Measurements from ENCODE around the gene DTD1.

The DTD1 gene

DNA sequence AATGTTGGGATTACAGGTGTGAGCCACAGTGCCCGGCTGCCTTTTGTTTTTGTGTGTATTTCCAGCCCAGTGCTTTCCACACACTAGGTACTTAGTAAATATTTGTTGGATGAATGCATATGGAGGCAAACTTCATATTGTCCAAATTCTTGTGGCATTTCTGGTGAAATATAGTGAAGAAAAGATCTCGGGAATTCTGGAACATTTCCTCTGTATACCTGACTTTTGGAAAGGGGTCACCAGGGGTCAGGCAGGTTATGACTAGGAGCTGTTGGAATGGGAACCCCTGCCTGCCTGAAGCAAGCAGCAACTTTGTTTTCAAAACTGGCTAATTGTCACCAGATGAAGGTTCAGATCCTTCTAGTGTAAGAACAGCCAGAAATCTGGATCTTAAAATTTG lies 213.7 kb downstream of the DTD1 start:
- no peak for DNase-seq (ENCODE audit: low spot score)
- TF ChIP-seq CTCF (IDR thresholded peaks at IDR 0.05; ENCODE audit: extremely low read depth, insufficient read depth, missing control alignments) = no peak
- in situ Hi-C loops (cut with MboI; ENCODE audit: low pct_unique_long_range_greater_than_20kb, low sequenced_read_pairs, unreplicated experiment) = no loop called here

DNA sequence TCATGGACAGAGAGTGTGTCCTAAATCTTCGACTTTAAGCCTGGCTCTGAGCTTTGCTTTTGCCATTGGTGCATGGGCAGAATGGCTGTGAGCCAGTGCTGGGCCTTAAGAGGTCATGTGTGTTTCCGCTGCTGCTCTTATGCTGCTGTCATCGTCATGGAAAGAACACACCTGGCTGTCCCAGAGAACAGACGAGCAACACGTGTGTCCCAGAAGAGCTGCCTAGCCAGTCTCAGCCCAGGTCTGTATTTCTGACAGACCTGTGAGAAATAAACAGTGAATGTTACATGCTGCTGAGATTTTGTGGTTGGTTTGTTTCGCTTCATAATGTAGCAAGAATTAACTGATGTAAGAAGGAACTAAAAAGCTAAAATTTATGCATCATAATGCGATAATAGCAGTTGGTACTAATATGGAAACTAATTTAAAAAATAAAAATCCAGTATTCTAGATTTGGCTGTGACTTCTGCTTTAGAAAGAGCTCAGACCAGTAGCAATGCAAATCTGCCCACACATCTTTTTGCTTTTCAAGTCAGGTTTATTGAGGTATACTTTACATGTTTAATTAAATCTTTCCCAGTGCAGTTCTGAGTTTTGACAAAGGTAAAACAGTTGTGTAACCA lies 214.3 kb downstream of the DTD1 start:
- peak; percentile 47 for DNase-seq (ENCODE audit: low spot score)
- TF ChIP-seq CTCF (IDR thresholded peaks at IDR 0.05; ENCODE audit: extremely low read depth, insufficient read depth, missing control alignments) = no peak
- in situ Hi-C loops (cut with MboI; ENCODE audit: low pct_unique_long_range_greater_than_20kb, low sequenced_read_pairs, unreplicated experiment) = no loop called here

DNA sequence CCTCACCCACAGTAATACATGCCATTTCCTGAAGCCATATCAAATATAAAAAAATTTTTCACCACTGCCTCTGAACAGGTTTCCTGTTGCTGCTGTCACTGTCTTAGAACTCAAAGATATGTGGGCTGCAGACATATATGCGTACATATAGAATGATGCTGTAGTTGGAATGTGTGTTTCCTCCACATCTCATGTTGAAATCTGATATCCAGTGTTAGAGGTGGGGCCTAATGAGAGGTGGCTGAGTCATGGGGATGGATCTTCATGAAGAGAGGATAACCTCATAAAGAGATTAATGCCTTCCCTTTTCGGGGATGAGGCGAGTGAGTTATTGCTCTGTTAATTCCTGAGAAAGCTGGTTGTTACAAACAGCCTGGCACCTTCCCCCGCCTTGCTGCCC lies 218.0 kb downstream of the DTD1 start:
- in situ Hi-C loops (cut with MboI; ENCODE audit: low pct_unique_long_range_greater_than_20kb, low sequenced_read_pairs, unreplicated experiment) = no loop called here

GRCh38 chr20:18808712-18809111 lies 220.9 kb downstream of the DTD1 start:
- no peak for DNase-seq (ENCODE audit: low spot score)
- in situ Hi-C loops (cut with MboI; ENCODE audit: low pct_unique_long_range_greater_than_20kb, low sequenced_read_pairs, unreplicated experiment) = no loop called here
- TF ChIP-seq CTCF (IDR thresholded peaks at IDR 0.05; ENCODE audit: extremely low read depth, insufficient read depth, missing control alignments) = no peak

More for the DNA sequence above, 218.0 kb downstream of the DTD1 start:
- TF ChIP-seq CTCF (IDR thresholded peaks at IDR 0.05; ENCODE audit: extremely low read depth, insufficient read depth, missing control alignments) = no peak
- DNase-seq (ENCODE audit: low spot score) = no peak

- no peak for DNase-seq (ENCODE audit: low spot score)
- in situ Hi-C loops (cut with MboI; ENCODE audit: low pct_unique_long_range_greater_than_20kb, low sequenced_read_pairs, unreplicated experiment) = no loop called here
- TF ChIP-seq CTCF (IDR thresholded peaks at IDR 0.05; ENCODE audit: extremely low read depth, insufficient read depth, missing control alignments) = no peak
These were observed 223.3 kb downstream of the DTD1 start for GRCh38 chr20:18811186-18811585.

- no peak for DNase-seq (ENCODE audit: low spot score)
- TF ChIP-seq CTCF (IDR thresholded peaks at IDR 0.05; ENCODE audit: extremely low read depth, insufficient read depth, missing control alignments) = no peak
- in situ Hi-C loops (cut with MboI; ENCODE audit: low pct_unique_long_range_greater_than_20kb, low sequenced_read_pairs, unreplicated experiment) = no loop called here
These were observed 224.1 kb downstream of the DTD1 start for GRCh38 chr20:18811904-18812303.
